Esophagus muscularis mucosa (tissue), 3 donors: Measurements from ENCODE around the gene OR5M8.

ENCODE experiments used
- POLR2A ChIP-seq: fragments of 450-650 bp; IDR thresholded peaks from one replicate; pipeline ENCODE4 v1.6.1; 2017; ENCODE audit warnings: antibody characterized with exemption, moderate library complexity, mild to moderate bottlenecking, low read depth
- POLR2AphosphoS5 ChIP-seq, 2 donors: sonication (generic); formaldehyde crosslinking; IDR thresholded peaks; one replicate each; pipeline ENCODE4 v1.6.1; 2017; ENCODE audit warnings: antibody characterized with exemption in 2 of 2
- TF ChIP-seq, protein P1 (sequence below), 3 experiments: fragments of 200-600 bp in 2 of 3; fragments of 450-650 bp in 1 of 3; sonication (generic) in 2 of 3; IDR thresholded peaks; one replicate each; pipeline ENCODE4 v1.5.1; 2017 to 2019; ENCODE audit warnings: antibody characterized with exemption in 3 of 3, mild to moderate bottlenecking in 2 of 3, moderate library complexity in 1 of 3

DNA sequence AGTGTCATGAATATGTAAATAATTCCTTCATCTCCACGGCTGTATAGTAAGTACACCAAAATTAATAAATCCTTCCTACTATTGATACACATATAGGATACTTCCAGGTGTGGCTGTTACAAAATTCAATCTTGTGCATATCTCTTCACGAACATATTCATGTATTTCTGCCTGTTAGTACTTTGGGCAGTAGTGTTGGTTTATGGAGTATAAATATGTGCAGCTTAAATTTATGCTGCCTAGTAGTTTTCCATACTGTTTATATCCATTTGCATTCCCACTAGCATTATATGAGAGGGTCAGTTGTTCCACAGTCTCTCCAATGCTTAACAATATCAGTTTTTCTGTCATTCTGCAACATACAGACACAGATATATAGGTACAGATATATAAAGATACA is 3.9 kb upstream of the OR5M8 start:
- TF ChIP-seq, protein P1, sequence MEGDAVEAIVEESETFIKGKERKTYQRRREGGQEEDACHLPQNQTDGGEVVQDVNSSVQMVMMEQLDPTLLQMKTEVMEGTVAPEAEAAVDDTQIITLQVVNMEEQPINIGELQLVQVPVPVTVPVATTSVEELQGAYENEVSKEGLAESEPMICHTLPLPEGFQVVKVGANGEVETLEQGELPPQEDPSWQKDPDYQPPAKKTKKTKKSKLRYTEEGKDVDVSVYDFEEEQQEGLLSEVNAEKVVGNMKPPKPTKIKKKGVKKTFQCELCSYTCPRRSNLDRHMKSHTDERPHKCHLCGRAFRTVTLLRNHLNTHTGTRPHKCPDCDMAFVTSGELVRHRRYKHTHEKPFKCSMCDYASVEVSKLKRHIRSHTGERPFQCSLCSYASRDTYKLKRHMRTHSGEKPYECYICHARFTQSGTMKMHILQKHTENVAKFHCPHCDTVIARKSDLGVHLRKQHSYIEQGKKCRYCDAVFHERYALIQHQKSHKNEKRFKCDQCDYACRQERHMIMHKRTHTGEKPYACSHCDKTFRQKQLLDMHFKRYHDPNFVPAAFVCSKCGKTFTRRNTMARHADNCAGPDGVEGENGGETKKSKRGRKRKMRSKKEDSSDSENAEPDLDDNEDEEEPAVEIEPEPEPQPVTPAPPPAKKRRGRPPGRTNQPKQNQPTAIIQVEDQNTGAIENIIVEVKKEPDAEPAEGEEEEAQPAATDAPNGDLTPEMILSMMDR (IDR thresholded peaks at IDR 0.05) = no peak
- no peak for TF ChIP-seq POLR2A
- no peak for TF ChIP-seq POLR2AphosphoS5 (IDR thresholded peaks at IDR 0.05)
